H1 (cell line): ENCODE results near the gene CELF4. TPM values are rescaled to one million over a fixed set of nuclear protein-coding genes. Genes with fewer than 3 reads are reported as not detected.
A peak's percentile ranks its signal among the peaks of the same experiment; 100 is the strongest.

Experiments
- CTCF ChIA-PET: fragments of 300-600 bp; sonication (Branson Sonifier 250); formaldehyde crosslinking; loops from one replicate; lab custom pipeline; 2021; ENCODE audit not compliant: partially characterized antibody; lab: Charles Lee
- POLR2A ChIA-PET: fragments of 300-600 bp; sonication (Branson Sonifier 250); formaldehyde crosslinking; loops from one replicate; lab custom pipeline; 2021; ENCODE audit warnings: inconsistent platforms; ENCODE audit not compliant: partially characterized antibody; lab: Charles Lee
- DNase-seq, 2 experiments: peaks; one replicate each; pipeline versions ENCODE4 v3.0.0 to v3.0.0-alpha.2; 2010 to 2022; ENCODE audit warnings: low spot score in 2 of 2, low read depth in 1 of 2, mixed read lengths in 1 of 2
- FAIRE-seq: peaks from 2 replicates; lab custom pipeline; 2011; peaks lifted over from hg19 to GRCh38; lab: Jason Lieb, UNC
- H2AFZ ChIP-seq: 2 replicates; pipeline ENCODE4 v1.8.1; 2012; ENCODE audit warnings: low read length, inconsistent platforms
- H2AK5ac ChIP-seq: 2 replicates; pipeline ENCODE4 v1.6.1; 2013; ENCODE audit warnings: low read depth, low read length
- H2BK120ac ChIP-seq: replicated peaks from 2 replicates; pipeline ENCODE3; 2013; ENCODE audit warnings: low read depth, low read length, inconsistent platforms
- H2BK12ac ChIP-seq: 2 replicates; pipeline ENCODE4 v1.6.1; 2013; ENCODE audit warnings: low read depth, low read length
- H2BK15ac ChIP-seq: 2 replicates; pipeline ENCODE4 v1.6.1; 2013; ENCODE audit warnings: low read length
- H2BK20ac ChIP-seq: 2 replicates; pipeline ENCODE4 v1.6.1; 2013; ENCODE audit warnings: low read length
- H2BK5ac ChIP-seq: 2 replicates; pipeline ENCODE4 v1.6.1; 2013; ENCODE audit warnings: low read depth, low read length
- H3K14ac ChIP-seq: 2 replicates; pipeline ENCODE4 v1.6.1; 2013; ENCODE audit warnings: inconsistent platforms; ENCODE audit not compliant: insufficient read length
- H3K18ac ChIP-seq: 2 replicates; pipeline ENCODE4 v1.6.1; 2013; ENCODE audit warnings: low read length; ENCODE audit errors: extremely low read depth
- H3K23ac ChIP-seq: 2 replicates; pipeline ENCODE4 v1.6.1; 2013; ENCODE audit warnings: inconsistent platforms; ENCODE audit not compliant: insufficient read length
- H3K23me2 ChIP-seq: 2 replicates; pipeline ENCODE4 v1.6.1; 2013; ENCODE audit warnings: low read depth, low read length
- H3K27ac ChIP-seq: 2 replicates; pipeline ENCODE4 v1.6.1; 2011; ENCODE audit warnings: low read depth, low read length, inconsistent platforms
- H3K27me3 ChIP-seq, 4 experiments: replicated peaks in 1 of 4; 1 replicate in 1 of 4; 2 replicates in 3 of 4; pipeline versions ENCODE4 v1.6.1 to v1.8.1; 2011 to 2013; ENCODE audit warnings: low read length in 3 of 4, mild to moderate bottlenecking in 3 of 4, inconsistent platforms in 2 of 4, mixed read lengths in 2 of 4, moderate library complexity in 1 of 4; ENCODE audit not compliant: control insufficient read depth in 3 of 4, insufficient read depth in 3 of 4; ENCODE audit errors: extremely low read depth in 1 of 4
- H3K36me3 ChIP-seq, 4 experiments: 2 replicates each; pipeline versions ENCODE4 v1.6.1 to v1.8.1; 2011 to 2013; ENCODE audit warnings: mild to moderate bottlenecking in 4 of 4, low read length in 3 of 4, moderate library complexity in 2 of 4, control low read depth in 1 of 4, inconsistent platforms in 1 of 4; ENCODE audit not compliant: insufficient read depth in 4 of 4, control insufficient read depth in 2 of 4
- H3K4ac ChIP-seq: replicated peaks from 2 replicates; pipeline ENCODE3; 2013; ENCODE audit warnings: low read length, low read depth, mixed read lengths, inconsistent platforms; ENCODE audit not compliant: insufficient read length
- H3K4me1 ChIP-seq, 4 experiments: replicated peaks in 1 of 4; 1 replicate in 1 of 4; 2 replicates in 3 of 4; pipeline versions ENCODE4 v1.6.1 to v1.8.1; 2011 to 2013; ENCODE audit warnings: low read length in 3 of 4, inconsistent platforms in 2 of 4, mixed read lengths in 1 of 4; ENCODE audit not compliant: insufficient read depth in 4 of 4, control insufficient read depth in 3 of 4
- H3K4me2 ChIP-seq, 2 experiments: 2 replicates each; pipeline versions ENCODE4 v1.6.1 to v1.8.1; 2011 to 2013; ENCODE audit warnings: low read depth in 2 of 2, low read length in 2 of 2, control low read depth in 1 of 2, inconsistent platforms in 1 of 2, mild to moderate bottlenecking in 1 of 2; ENCODE audit not compliant: insufficient read depth in 1 of 2
- H3K4me3 ChIP-seq, 4 experiments: fragments of 200-600, 300-600 bp in 1 of 4; sonication (generic), shearing (Covaris generic), sonication (Bioruptor Twin) in 1 of 4; 2 replicates each; pipeline versions ENCODE4 v1.5.1 to v1.8.1; 2011 to 2016; ENCODE audit warnings: low read length in 4 of 4, low read depth in 3 of 4, control low read depth in 2 of 4, inconsistent platforms in 2 of 4, mild to moderate bottlenecking in 2 of 4, mixed read lengths in 1 of 4, moderate library complexity in 1 of 4; ENCODE audit not compliant: insufficient read depth in 2 of 4; ENCODE audit errors: extremely low read depth in 1 of 4
- H3K56ac ChIP-seq: replicated peaks from 2 replicates; pipeline ENCODE3; 2013; ENCODE audit warnings: low read depth, mild to moderate bottlenecking, mixed read lengths, low read length, inconsistent platforms; ENCODE audit not compliant: insufficient read length
- H3K79me1 ChIP-seq: 2 replicates; pipeline ENCODE4 v1.6.1; 2013; ENCODE audit warnings: low read depth, low read length, control low read depth
- H3K79me2 ChIP-seq, 2 experiments: 2 replicates each; pipeline versions ENCODE4 v1.6.1 to v1.8.1; 2012 to 2013; ENCODE audit warnings: low read length in 2 of 2, mild to moderate bottlenecking in 2 of 2, inconsistent platforms in 1 of 2; ENCODE audit not compliant: insufficient read depth in 2 of 2, control insufficient read depth in 1 of 2
- H3K9ac ChIP-seq, 4 experiments: replicated peaks in 1 of 4; 1 replicate in 1 of 4; 2 replicates in 3 of 4; pipeline versions ENCODE4 v1.6.1 to v1.8.1; 2011 to 2013; ENCODE audit warnings: low read depth in 3 of 4, low read length in 3 of 4, control low read depth in 2 of 4, mild to moderate bottlenecking in 2 of 4, moderate library complexity in 2 of 4, inconsistent platforms in 1 of 4; ENCODE audit errors: extremely low read depth in 1 of 4
- H3K9me3 ChIP-seq, 2 experiments: 2 replicates each; pipeline versions ENCODE4 v1.6.1 to v1.8.1; 2012 to 2013; ENCODE audit warnings: mild to moderate bottlenecking in 2 of 2, moderate library complexity in 2 of 2, control low read depth in 1 of 2, inconsistent platforms in 1 of 2, low read depth in 1 of 2, low read length in 1 of 2, mixed read lengths in 1 of 2; ENCODE audit not compliant: insufficient read depth in 2 of 2
- H4K20me1 ChIP-seq, 2 experiments: replicated peaks in 1 of 2; 2 replicates each; pipeline versions ENCODE3 to v1.8.1; 2011 to 2013; ENCODE audit warnings: inconsistent platforms in 2 of 2, low read length in 2 of 2, mild to moderate bottlenecking in 1 of 2; ENCODE audit not compliant: insufficient read depth in 2 of 2, control insufficient read depth in 1 of 2
- H4K5ac ChIP-seq: 2 replicates; pipeline ENCODE4 v1.6.1; 2013; ENCODE audit warnings: low read length, low read depth, mixed read lengths, inconsistent platforms; ENCODE audit not compliant: insufficient read length
- H4K8ac ChIP-seq: 2 replicates; pipeline ENCODE4 v1.8.0; 2013; ENCODE audit warnings: mild to moderate bottlenecking, moderate library complexity, low read length, inconsistent platforms; ENCODE audit not compliant: insufficient read depth; ENCODE audit errors: extremely low read depth
- H4K91ac ChIP-seq: replicated peaks from 2 replicates; pipeline ENCODE3; 2013; ENCODE audit warnings: low read length, mixed read lengths, inconsistent platforms; ENCODE audit not compliant: insufficient read length
- BCL11A ChIP-seq, 2 experiments: IDR thresholded peaks; one replicate each; pipeline ENCODE4 v1.6.1; 2011; ENCODE audit warnings: low read depth in 2 of 2, low read length in 2 of 2, mild to moderate bottlenecking in 2 of 2
- BRCA1 ChIP-seq: IDR thresholded peaks from 2 replicates; pipeline ENCODE4 v1.6.1; 2012; ENCODE audit warnings: low read depth, low read length, improper control_type of control experiment
- CREB1 ChIP-seq: IDR thresholded peaks from 2 replicates; pipeline ENCODE4 v1.6.1; 2012; ENCODE audit warnings: inconsistent platforms
- FOSL1 ChIP-seq: IDR thresholded peaks from 2 replicates; pipeline ENCODE4 v1.6.1; 2011; ENCODE audit warnings: mild to moderate bottlenecking, low read depth, low read length, moderate library complexity; ENCODE audit not compliant: insufficient read depth
- KDM1A ChIP-seq: fragments of 200-600, 300-600 bp; sonication (generic); IDR thresholded peaks from 2 replicates; pipeline ENCODE4 v1.7.1; 2016; ENCODE audit warnings: mild to moderate bottlenecking, low read length, borderline replicate concordance
- NANOG ChIP-seq: IDR thresholded peaks from 2 replicates; pipeline ENCODE4 v1.6.1; 2011; ENCODE audit warnings: low read length, low read depth, mild to moderate bottlenecking, inconsistent platforms; ENCODE audit not compliant: insufficient read depth, poor library complexity, severe bottlenecking
- POU5F1 ChIP-seq: IDR thresholded peaks from 2 replicates; pipeline ENCODE4 v1.6.1; 2011; ENCODE audit warnings: low read depth, mild to moderate bottlenecking, low read length, moderate library complexity
- RBBP5 ChIP-seq: IDR thresholded peaks from 2 replicates; pipeline ENCODE4 v1.7.1; 2012; ENCODE audit warnings: low read depth, mild to moderate bottlenecking, inconsistent platforms, low read length, moderate library complexity, borderline replicate concordance
- RFX5 ChIP-seq: IDR thresholded peaks from 2 replicates; pipeline ENCODE4 v1.6.1; 2011; ENCODE audit warnings: low read depth, low read length, improper control_type of control experiment, borderline replicate concordance
- SP2 ChIP-seq: IDR thresholded peaks from 2 replicates; pipeline ENCODE4 v1.6.1; 2012; ENCODE audit warnings: mild to moderate bottlenecking, low read length, inconsistent platforms
- TCF12 ChIP-seq: IDR thresholded peaks from 2 replicates; pipeline ENCODE4 v1.6.1; 2011; ENCODE audit warnings: low read depth, mild to moderate bottlenecking, low read length
- TEAD4 ChIP-seq: IDR thresholded peaks from 2 replicates; pipeline ENCODE4 v1.6.1; 2012; ENCODE audit warnings: low read depth, low read length, inconsistent platforms, mixed read lengths
- WGBS, 2 experiments: shearing (Covaris generic) in 1 of 2; methylation state at CpG; one replicate each; pipeline versions ENCODE4 v1.1.6 to v1.1.7; 2013 to 2015; ENCODE audit warnings: low lambda C conversion rate in 2 of 2, mixed read lengths in 2 of 2, inconsistent platforms in 1 of 2, low coverage in 1 of 2, missing lambda C conversion rate in 1 of 2; ENCODE audit not compliant: insufficient replicate concordance in 2 of 2, insufficient coverage in 1 of 2, insufficient read length in 1 of 2; ENCODE audit errors: extremely low coverage in 1 of 2, missing lambda C conversion rate in 1 of 2; 5-methylcytosine and 5-hydroxymethylcytosine counted together
- polyA plus RNA-seq, 7 experiments: library from polyadenylated mRNA; depleted of rRNA in 3 of 7; stranded (reverse) in 5 of 7; unstranded in 2 of 7; fragments of >200 nt in 5 of 7; fragments of 200-250 nt in 2 of 7; gene quantifications; 1 replicate in 5 of 7; 2 replicates in 1 of 7; 4 replicates in 1 of 7; pipeline versions ENCODE4 v1.2.1 to v1.2.3, GENCODE V29; 2011 to 2013; ENCODE audit warnings: missing spikeins in 2 of 7, mixed read lengths in 2 of 7
- total RNA-seq: library from RNA; stranded (reverse); fragmentation: NEBNext Ultra II Directional; extraction: Animal tissue kit (Norgen Biotek cat#: 25700); gene quantifications from 2 replicates; pipeline ENCODE4 v1.2.1, GENCODE V29; 2021
- TF ChIP-seq, protein P1 (sequence below): IDR thresholded peaks from 2 replicates; pipeline ENCODE4 v1.6.1; 2011; ENCODE audit warnings: low read length, improper control_type of control experiment

Gene CELF4
- total and polyA plus RNA-seq, 2 of the 8 experiments (the other 6 are each of a cell fraction or from before 2014, with no cell fraction given) = 1.6 to 3.4 TPM

DNA sequence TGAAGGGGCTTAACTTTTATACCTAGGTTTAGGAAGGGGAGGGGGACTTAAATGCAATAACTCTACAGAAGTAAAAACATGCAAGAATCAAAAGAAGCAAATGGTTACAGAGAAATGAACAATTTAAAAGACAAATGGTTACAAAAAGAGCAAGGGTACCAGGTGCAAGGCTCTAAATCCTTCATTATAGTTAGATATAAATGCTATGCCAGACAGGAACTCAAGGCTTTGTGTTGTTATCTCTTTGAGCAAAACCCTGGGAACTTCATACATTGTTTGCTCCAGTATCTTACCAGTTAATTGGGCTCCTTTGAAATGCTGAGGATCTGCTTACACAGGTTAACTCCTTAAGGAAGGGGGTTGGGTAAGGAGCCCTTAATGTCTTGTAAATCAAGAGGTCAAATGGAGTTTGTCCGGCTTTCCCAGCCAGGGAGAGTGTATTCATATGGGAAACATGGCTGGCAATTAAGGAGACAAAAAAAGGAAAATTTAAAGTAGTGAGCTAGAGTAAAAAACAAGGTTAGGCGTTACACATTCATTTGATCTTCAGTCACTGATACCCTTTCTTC lies 347.5 kb downstream of the CELF4 start:
- Histone ChIP-seq H2AK5ac (no peak overlapping the region), H2AFZ (no peak overlapping the region), H2BK5ac (no peak overlapping the region), H3K18ac (no peak overlapping the region), H4K8ac (no peak overlapping the region), H4K91ac (no peak overlapping the region), H4K20me1 (peaks cover 0 to 2% of the 10 kb centered on the region in 2 experiments), H2BK120ac (no peak overlapping the region), H3K79me2 (no peaks in the 10 kb centered on the region), H3K36me3 (no peaks in the 10 kb centered on the region), H3K14ac (no peak overlapping the region), H3K23me2 (no peaks in the 10 kb centered on the region), H2BK12ac (no peak overlapping the region), H3K4ac (no peak overlapping the region), H2BK15ac (no peak overlapping the region), H3K27ac (no peak overlapping the region), H2BK20ac (no peak overlapping the region), H3K9me3 (peaks cover 0 to 5% of the 10 kb centered on the region in 2 experiments; a peak in 1 of 4 replicates), H3K56ac (no peak overlapping the region), H4K5ac (no peak overlapping the region), H3K4me3 (peak overlapping the region in 1 of 4 experiments; percentile 0; a peak in 1 of 8 replicates), H3K4me2 (peak overlapping the region; percentile 10 to 52), H3K79me1 (no peaks in the 10 kb centered on the region), H3K4me1 (peaks cover 0 to 11% (median 2%) of the 10 kb centered on the region in 4 experiments; a peak in 5 of 7 replicates), H3K9ac (no peak overlapping the region), H3K23ac (no peak overlapping the region), H3K27me3 (peaks cover 14 to 32% (median 26%) of the 10 kb centered on the region in 4 experiments)
- WGBS, 2 experiments = 2% methylated on average over 2 of the region's 2 CpGs; no CpG with 5 or more reads in 1 of the 2 experiments
- CTCF ChIA-PET = interaction anchor here (0.6 to 2.9 kb wide), 12 partner anchors 9 to 413 kb away, joined by 3 to 7 read pairs (median 4); no protein-coding TSS in a partner anchor
- FAIRE-seq (peak; percentile 91), DNase-seq (peak in 1 of 2 experiments; percentile 59)
- POLR2A ChIA-PET = no interaction called here
- no peak for TF ChIP-seq TCF12
- no peak for TF ChIP-seq KDM1A
- TF ChIP-seq TEAD4 = no peak
- TF ChIP-seq, protein P1, sequence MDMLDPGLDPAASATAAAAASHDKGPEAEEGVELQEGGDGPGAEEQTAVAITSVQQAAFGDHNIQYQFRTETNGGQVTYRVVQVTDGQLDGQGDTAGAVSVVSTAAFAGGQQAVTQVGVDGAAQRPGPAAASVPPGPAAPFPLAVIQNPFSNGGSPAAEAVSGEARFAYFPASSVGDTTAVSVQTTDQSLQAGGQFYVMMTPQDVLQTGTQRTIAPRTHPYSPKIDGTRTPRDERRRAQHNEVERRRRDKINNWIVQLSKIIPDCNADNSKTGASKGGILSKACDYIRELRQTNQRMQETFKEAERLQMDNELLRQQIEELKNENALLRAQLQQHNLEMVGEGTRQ = no peak
- no peak for TF ChIP-seq BCL11A (IDR thresholded peaks at IDR 0.05; ENCODE audit: low read depth in 2 of 2, low read length in 2 of 2)
- no peak for TF ChIP-seq FOSL1
- TF ChIP-seq RFX5 = no peak
- TF ChIP-seq CREB1 = no peak
- no peak for TF ChIP-seq BRCA1
- 0 out of 2 replicates have a peak, but pooled peaks have one; percentile 12 for TF ChIP-seq POU5F1
- TF ChIP-seq NANOG = peak; percentile 89
- TF ChIP-seq RBBP5 = no peak
- no peak for TF ChIP-seq SP2
